SU-DHL-6 (cell line): ENCODE measurements around the gene SLC35B1.
"Not testable (repeated sequence)": the region's sequence is repeated elsewhere in the genome, so short reads cannot be mapped to it uniquely, and the experiment has no call there.

Source experiments
- H2AFZ ChIP-seq: fragments of 200-600 bp; sonication (generic); 2 replicates; pipeline ENCODE4 v1.6.1; 2014; ENCODE audit warnings: low read depth, mild to moderate bottlenecking, moderate library complexity, mixed read lengths, antibody characterized with exemption, low read length; ENCODE audit not compliant: severe bottlenecking
- H3F3A ChIP-seq: fragments of 200-600 bp; shearing (Covaris generic); 2 replicates; pipeline ENCODE4 v1.6.0; 2016; ENCODE audit warnings: antibody characterized with exemption, mild to moderate bottlenecking; ENCODE audit not compliant: insufficient read depth
- H3K27ac ChIP-seq: fragments of 200-600 bp; sonication (generic); 2 replicates; pipeline ENCODE4 v1.5.1; 2016; ENCODE audit warnings: low read depth, mild to moderate bottlenecking, low read length, moderate library complexity, mixed read lengths
- H3K27me3 ChIP-seq: fragments of 200-600 bp; sonication (generic), shearing (Covaris generic); 2 replicates; pipeline ENCODE4 v1.6.0; 2014; ENCODE audit warnings: mild to moderate bottlenecking, low read length
- H3K36me3 ChIP-seq: fragments of 200-600 bp; sonication (generic); 2 replicates; pipeline ENCODE4 v1.6.1; 2014; ENCODE audit warnings: mild to moderate bottlenecking, low read length, mixed read lengths
- H3K4me2 ChIP-seq: fragments of 300-600, 200-600 bp; shearing (Covaris generic), sonication (generic); 2 replicates; pipeline ENCODE4 v1.6.0; 2014; ENCODE audit warnings: low read length, low read depth, mild to moderate bottlenecking; ENCODE audit not compliant: poor library complexity, severe bottlenecking
- H3K4me3 ChIP-seq: fragments of 200-600 bp; sonication (generic); 2 replicates; pipeline ENCODE4 v1.5.1; 2014; ENCODE audit warnings: antibody characterized with exemption, low read length, mild to moderate bottlenecking, mixed read lengths; ENCODE audit not compliant: insufficient read depth, poor library complexity, severe bottlenecking
- H3K79me2 ChIP-seq: fragments of 200-600 bp; sonication (generic); 2 replicates; pipeline ENCODE4 v1.6.1; 2014; ENCODE audit warnings: mild to moderate bottlenecking, low read length, moderate library complexity; ENCODE audit not compliant: insufficient read depth
- H3K9ac ChIP-seq: fragments of 200-600 bp; sonication (generic); 2 replicates; pipeline ENCODE4 v1.7.0; 2014; ENCODE audit warnings: mild to moderate bottlenecking, low read length
- H3K9me2 ChIP-seq: fragments of 200-600 bp; sonication (generic); replicated peaks from 2 replicates; pipeline ENCODE4 v1.6.1; 2014; ENCODE audit warnings: low read length; ENCODE audit not compliant: insufficient read depth
- H3K9me3 ChIP-seq: fragments of 200-600 bp; sonication (generic); 2 replicates; pipeline ENCODE4 v1.6.1; 2014; ENCODE audit warnings: low read length, mixed read lengths; ENCODE audit not compliant: insufficient read depth
- H4K20me1 ChIP-seq: fragments of 200-600 bp; sonication (generic); 2 replicates; pipeline ENCODE4 v1.6.1; 2014; ENCODE audit warnings: low read depth, mild to moderate bottlenecking, antibody characterized with exemption, low read length, moderate library complexity, mixed read lengths
- CTCF ChIP-seq: fragments of 200-600 bp; sonication (generic); IDR thresholded peaks from one replicate; pipeline ENCODE4 v1.5.1; 2017; ENCODE audit warnings: antibody characterized with exemption, mild to moderate bottlenecking, low read length, moderate library complexity; ENCODE audit not compliant: insufficient read depth, poor library complexity, severe bottlenecking
- EZH2phosphoT487 ChIP-seq: fragments of 200-600 bp; sonication (generic), shearing (Covaris generic); conservative IDR thresholded peaks from 2 replicates; pipeline ENCODE4 v1.6.1; 2018; ENCODE audit warnings: mild to moderate bottlenecking, antibody characterized with exemption, low read length, moderate library complexity, mixed read lengths

The SLC35B1 gene

GRCh38 chr17:49728425-49728824 lies 20.7 kb upstream of the SLC35B1 start:
- TF ChIP-seq EZH2phosphoT487 = no peak
- TF ChIP-seq CTCF = no peak
- Histone ChIP-seq H3K9me3 (no peaks in the 10 kb centered on the region), H3K27ac (no peak overlapping the region), H3K79me2 (no peaks in the 10 kb centered on the region), H3F3A (no peaks in the 10 kb centered on the region), H3K9me2 (no peaks in the 10 kb centered on the region), H3K27me3 (no peaks in the 10 kb centered on the region), H3K36me3 (no peaks in the 10 kb centered on the region), H2AFZ (no peak overlapping the region), H3K9ac (no peak overlapping the region), H3K4me3 (no peak overlapping the region), H3K4me2 (no peak overlapping the region), H4K20me1 (no peaks in the 10 kb centered on the region)

- H3K9me2 ChIP-seq = no peaks in the 10 kb centered on the region
- no peaks in the 10 kb centered on the region for H3K9me3 ChIP-seq
- no peak for TF ChIP-seq EZH2phosphoT487
- no peak for TF ChIP-seq CTCF
- H2AFZ ChIP-seq = no peak overlapping the region
- no peaks in the 10 kb centered on the region for H3K79me2 ChIP-seq
- H3K36me3 ChIP-seq = no peaks in the 10 kb centered on the region
- no peaks in the 10 kb centered on the region for H3K27me3 ChIP-seq
- H3F3A ChIP-seq = no peaks in the 10 kb centered on the region
- H3K9ac ChIP-seq = no peak overlapping the region
- H3K4me3 ChIP-seq = no peak overlapping the region
- no peak overlapping the region for H3K27ac ChIP-seq
- H3K4me2 ChIP-seq = no peak overlapping the region
- H4K20me1 ChIP-seq = no peaks in the 10 kb centered on the region
Observed at GRCh38 chr17:49727380-49727779, 19.6 kb upstream of the SLC35B1 start.

GRCh38 chr17:49725452-49726130 lies 17.8 kb upstream of the SLC35B1 start:
- Histone ChIP-seq H4K20me1 (no peaks in the 10 kb centered on the region), H3K36me3 (no peaks in the 10 kb centered on the region), H3K9me2 (no peaks in the 10 kb centered on the region), H3K9me3 (no peaks in the 10 kb centered on the region), H3F3A (no peaks in the 10 kb centered on the region), H3K27me3 (no peaks in the 10 kb centered on the region), H3K4me2 (no peak overlapping the region), H3K4me3 (no peak overlapping the region), H3K79me2 (no peaks in the 10 kb centered on the region), H3K9ac (no peak overlapping the region), H3K27ac (no peak overlapping the region), H2AFZ (no peak overlapping the region)
- no peak for TF ChIP-seq CTCF
- TF ChIP-seq EZH2phosphoT487 = no peak

GRCh38 chr17:49724552-49724951 lies 16.8 kb upstream of the SLC35B1 start:
- H4K20me1 ChIP-seq, H3K9ac ChIP-seq, H3F3A ChIP-seq, H2AFZ ChIP-seq, H3K4me3 ChIP-seq, H3K9me3 ChIP-seq, H3K36me3 ChIP-seq, H3K27ac ChIP-seq, H3K9me2 ChIP-seq, H3K4me2 ChIP-seq, H3K27me3 ChIP-seq, H3K79me2 ChIP-seq: not testable (repeated sequence)
